NCI-H146 (cell line): ENCODE data around the gene CPNE4.

ENCODE experiments used
- DNase-seq: peaks from one replicate; lab custom pipeline; 2025; lab: John Stamatoyannopoulos, UW

Gene CPNE4

DNA sequence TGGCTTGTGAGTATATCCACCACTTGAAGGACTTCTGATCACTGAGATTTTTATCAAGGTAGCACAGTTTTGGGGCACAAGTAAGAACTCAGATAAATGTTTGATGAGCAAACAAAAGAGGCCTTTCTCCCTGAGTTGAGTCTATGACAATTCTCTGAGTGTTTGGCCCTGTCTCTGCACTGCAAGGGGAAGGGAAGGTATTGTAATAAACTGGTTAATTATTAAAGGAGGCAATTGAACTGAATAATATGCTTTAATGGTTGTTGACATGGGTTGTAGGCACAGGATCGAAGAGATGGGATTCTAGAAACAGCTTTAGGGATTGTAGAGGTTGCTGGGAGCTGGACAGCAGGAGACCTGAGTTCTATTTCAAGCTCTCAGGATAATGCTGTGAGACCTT is 437.0 kb downstream of the CPNE4 start:
- DNase-seq = no peak

DNA sequence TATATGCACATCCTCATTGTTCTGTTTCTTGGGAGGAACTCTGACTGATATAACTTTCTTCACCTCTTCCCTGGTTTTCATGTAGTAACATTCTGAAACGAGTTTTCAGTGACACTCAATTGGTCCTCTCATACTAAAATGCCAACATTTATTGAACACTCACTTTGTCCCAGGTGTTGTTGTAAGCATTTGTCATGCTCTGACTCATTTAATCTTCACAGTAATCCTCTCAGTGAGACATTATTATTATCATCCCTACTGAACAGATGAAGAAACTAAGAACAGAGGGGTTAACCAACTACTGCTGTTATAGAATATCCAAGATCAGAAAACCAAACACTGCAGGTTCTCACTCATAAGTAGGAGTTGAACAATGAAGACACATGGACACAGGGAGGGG is 437.9 kb downstream of the CPNE4 start:
- no peak for DNase-seq

DNA sequence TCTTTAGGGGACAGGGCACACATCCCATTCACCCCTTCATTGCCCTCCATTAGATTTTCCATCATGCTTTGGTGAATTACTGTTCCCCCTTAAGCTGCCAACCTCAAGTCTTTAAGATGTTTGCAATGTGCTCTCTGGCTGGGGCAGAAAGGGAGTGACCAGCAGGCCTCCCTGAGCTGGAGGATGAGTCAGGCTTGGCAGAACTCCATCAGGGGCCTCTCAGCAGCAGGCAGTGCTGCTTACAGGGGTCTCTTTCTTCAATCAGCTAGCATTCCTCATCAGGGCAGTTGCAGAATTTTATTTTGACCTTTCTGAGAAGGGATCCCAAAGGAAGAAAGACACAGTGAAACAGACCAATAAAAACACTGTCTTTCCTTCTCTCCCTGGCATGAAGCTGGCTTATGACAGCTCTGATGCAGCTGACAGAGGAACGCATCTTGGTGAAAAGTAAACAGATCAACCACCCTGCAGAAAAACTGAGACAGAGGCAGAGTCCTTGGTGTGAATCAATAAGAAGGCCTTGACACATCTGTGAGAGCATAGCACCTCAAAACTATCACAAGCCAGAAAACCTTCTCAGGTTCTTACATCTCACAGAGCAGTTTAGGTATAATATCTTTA is 443.3 kb downstream of the CPNE4 start:
- DNase-seq = no peak

DNA sequence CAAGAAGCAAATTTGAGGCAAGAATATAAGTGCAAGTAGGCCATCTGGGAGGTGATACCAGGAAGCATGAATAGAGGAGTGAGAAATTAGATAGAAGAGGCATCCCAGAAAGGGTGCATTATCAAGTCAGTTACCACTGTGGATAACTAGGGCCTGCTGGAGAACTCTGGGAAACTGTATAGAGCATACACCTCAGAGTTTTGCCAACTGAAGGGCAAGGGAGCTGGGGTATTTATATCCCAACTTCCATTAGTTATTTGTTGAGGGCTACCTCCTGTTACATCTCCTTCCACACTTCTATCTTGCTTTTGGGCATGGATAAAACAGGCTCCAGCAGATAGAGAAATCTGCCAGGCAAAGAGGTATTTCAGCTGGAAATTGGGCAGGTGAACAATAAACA is 448.5 kb downstream of the CPNE4 start:
- DNase-seq = no peak

DNA sequence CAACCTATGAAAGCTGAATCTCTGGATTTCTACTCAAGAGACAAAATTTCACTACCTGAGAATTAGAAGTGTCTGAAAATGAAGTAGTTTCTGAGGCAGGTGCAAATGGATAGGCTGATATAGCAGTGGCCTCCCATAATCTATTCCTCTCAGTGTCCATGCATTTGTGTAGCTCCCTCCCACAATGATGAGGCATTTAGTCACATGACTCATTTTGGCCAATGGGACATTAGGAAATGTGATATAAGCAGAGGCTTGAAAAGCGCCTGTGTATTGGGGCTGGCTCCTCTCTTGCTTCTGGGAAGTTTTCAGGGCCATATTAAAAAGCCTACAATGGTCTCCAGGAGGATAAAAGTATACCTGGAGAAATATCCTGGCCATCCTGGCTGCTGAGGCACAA is 452.4 kb downstream of the CPNE4 start:
- DNase-seq = no peak

DNA sequence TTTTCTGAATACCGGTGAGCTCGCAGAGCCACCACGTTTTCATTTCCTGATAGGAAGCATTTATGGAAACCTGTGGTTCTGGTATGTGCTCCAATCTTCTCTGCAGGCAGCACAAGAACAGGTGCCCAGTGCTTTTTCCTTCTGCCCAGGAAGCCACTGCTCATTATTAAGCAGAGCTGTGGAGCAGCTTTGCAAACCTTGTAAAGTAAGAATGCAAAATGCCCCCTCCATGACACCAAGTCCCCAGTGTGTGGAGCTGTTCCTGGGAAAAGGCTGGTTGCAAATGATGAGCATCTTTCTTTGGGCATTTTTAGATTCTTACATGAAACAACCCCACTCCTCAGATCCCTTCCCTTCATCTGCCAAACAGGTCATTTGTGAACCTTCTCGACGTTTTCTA is 466.4 kb downstream of the CPNE4 start:
- DNase-seq = peak; percentile 9

DNA sequence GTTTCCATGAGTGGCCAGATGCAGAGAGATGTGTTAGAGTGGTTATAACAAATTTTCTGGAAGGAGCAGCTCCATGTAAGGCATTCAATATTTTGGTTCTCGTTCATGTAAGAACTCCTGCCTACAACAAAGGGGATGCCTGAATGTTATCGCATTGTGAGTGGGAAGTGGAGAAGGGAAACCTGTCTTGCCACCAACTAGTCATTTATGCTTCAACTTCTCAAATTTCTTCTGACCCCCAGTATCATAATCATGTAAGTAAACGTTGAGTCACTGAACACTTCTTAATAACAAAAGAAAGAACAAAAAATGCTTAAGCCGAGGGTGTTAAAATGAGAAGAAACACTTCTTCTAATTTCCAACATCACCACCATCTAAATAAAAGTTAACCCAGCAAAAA is 470.0 kb downstream of the CPNE4 start:
- DNase-seq = no peak

DNA sequence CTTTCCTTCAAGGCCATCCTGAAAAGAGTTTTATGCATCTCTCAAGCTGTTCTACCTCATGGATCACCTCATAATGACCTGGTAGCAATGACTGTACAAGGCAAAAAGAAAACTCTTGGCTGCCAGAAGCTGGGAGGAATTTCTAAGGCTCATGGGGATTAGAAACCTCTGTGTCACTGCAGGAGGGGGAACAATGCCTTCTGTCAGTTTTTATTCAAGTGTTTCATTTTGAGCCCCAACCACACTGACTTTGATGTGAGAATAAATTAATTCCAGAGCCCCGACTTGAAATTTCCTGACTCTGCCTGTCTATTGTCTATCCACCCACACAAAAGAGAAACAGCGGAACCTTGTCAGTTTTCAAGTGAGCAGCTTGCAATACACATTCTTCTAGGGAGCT is 473.3 kb downstream of the CPNE4 start:
- DNase-seq = no peak

DNA sequence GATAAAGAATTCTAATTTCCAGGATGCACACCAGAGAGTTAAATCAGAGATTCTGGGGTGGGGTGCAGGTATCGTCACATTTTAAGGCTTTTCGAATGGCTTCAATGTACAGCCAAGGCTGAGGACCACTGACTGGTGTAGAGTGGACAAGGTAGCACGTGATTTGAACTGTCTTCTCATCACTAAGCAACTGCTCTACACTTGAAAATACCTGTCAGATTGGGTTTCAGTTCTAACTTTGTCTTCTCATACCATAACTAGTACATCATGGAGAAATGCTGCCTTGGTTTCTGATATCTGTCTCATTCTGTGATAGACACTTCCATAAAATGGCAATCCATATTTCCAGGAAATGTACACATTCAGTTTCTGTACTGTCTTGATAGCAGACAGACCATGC is 474.0 kb downstream of the CPNE4 start:
- DNase-seq = no peak

DNA sequence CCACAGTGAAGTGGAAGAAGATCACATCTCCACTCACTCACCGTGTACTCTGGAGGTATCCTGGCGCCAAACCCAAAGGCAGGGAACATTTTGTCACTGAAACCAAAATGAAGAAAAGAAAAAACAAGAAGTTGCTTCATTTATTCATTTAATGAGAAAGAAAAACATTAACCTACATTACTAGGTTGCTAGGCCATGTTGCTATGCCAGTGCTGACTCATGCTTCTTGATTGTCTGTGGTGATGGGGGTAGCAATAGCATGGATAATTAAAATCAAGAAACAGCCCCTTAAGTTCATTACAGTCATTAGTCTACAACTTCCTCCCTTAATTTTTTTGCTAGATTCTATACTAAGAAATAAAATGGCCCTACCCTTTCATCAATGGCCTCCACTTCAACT is 479.4 kb downstream of the CPNE4 start:
- no peak for DNase-seq

DNA sequence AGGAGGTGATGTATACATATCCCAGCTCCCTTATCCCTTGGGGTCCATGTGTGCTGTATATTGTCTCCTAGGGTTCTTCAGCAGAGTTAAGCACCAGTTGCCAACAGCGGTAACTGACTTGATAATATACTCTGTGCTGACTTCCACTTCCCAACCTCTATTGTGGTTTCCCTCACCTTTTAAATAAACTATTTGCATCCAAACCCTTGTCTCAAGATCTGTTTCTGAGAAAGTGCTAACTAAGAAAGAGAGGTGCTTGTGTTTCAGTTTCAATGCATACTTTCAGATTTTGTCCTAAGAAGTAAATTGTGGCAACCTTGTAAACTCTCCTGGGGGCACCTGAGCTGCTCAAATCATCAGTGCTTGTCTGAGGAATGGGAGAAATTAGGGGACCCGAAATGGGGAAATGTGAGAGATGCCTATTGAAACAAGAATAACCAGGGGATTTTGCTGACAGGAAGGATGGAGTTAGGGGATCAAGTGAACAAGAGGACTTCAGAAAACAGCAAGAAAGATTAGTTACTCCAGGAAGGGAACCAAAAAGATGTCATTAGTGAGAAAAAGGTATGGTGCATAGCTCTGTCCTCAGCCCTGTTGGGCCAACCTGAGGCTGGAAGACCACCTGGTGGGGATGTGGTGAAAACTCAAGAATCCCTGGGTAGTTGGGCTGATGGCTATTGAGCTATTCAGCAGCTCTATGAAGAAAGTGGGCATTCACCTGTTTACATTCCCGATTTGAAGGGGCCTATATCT is 481.1 kb downstream of the CPNE4 start:
- DNase-seq = no peak

DNA sequence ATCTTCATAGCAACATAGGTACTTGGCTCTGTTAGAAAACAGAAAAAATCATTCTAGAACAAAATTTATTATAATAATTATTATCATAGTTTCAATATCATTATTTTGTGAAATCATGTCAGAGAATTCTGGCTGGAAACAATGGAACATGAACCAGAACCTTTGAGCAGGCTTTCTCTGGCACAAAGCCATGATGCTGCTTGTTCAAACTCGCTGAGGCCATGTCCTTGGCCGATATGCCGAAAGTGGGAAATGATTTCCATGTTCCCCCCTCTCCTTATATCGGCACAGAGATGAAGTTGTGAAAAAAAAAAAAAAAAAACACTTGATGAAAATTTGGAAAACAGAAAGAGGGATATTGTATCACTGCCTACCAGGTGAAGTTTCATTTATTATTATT is 483.1 kb downstream of the CPNE4 start:
- no peak for DNase-seq

DNA sequence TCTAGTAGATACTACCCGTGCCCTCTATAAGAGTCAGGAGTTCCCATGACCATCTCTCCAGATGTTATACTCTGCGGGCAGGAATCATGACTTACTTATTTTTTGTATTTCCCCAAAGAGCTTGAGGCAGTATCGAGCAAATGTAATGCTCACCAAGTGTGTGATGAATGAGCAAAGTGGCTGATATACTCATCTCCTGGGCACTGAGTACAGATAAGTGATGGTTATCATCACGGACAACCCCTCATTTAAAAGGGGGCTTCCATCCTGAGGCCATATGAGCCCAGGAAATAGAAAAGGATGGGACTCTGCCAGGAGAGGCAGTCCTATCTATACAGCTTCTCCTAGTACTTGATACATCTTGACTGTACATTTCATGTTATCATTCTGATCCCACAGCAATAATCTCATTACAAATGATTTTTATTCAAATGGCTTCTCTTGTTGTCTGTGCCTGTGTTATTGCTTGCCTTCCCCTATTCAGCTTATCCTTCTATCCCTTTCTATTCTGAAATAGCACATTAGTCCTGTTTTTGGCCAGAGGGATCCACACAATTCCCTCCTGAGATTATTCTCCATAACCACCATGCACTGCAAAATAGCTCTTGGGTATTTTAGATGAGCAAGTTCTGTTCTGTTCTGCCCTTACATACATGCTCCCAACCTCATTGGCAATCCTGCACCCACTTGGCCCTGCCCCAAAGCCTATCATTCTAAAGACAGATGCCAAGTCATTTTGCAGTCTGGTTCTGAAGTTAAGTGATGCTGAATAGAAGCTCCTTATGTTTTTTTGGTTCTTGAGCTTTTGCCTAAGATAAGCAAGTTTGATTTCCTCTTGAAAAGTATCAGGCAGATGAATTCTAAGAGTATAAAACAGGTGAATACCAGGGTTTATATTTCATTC is 484.0 kb downstream of the CPNE4 start:
- no peak for DNase-seq

DNA sequence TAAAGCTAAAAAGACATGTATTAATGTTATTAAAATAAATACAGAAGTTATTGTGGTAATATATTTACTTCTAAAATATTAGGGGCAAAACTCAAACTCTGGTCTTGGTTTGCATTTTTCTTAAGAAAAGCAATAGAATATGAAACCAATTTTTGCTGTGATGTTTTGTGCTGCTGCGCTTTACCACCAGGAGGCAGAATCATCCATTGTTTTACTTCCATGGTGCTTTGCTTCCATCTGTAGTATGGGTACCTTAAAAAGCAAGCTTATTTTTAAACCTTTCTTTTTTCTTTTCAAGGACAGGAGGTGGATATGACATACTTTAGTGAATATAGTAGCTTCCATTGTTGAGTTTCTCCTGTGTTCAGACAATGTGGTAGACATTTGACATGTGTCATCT is 485.5 kb downstream of the CPNE4 start:
- no peak for DNase-seq

DNA sequence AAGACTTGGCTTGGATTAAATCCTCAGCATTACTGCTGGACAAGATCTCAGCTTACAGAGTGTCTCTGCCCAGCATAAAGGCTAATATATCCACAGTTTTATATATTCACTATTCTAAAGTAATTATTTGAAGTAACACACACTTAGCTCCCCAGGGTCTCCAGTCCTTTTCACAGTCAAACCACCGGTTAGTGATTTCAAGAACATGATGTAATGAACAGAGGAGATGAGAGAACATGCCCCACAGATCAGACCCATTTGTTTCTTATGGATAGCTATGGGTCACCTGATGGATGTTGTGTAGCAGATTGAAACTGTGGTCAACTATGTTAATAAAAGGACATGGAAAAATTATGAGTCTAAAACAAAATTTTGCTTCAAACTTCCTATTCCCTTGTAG is 487.2 kb downstream of the CPNE4 start:
- DNase-seq = no peak

DNA sequence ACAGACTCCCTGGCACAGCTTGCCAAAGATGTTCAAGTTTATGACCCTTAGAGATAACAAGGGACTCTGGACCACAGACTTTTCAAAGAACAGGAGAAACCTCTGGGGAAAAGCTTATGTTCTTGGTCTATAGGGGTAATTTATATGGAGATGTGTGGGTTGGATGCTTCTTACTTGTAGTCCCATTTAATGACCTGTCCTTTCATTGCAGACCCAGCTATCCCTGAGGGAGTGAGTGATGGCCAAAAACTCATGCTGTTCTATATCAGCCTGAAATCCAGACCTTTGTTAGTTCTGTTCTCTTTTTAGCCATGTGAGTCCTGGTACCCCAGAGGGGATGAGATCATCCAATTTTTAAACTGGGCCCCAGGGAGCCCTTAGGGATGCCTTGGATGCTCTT is 488.4 kb downstream of the CPNE4 start:
- no peak for DNase-seq

DNA sequence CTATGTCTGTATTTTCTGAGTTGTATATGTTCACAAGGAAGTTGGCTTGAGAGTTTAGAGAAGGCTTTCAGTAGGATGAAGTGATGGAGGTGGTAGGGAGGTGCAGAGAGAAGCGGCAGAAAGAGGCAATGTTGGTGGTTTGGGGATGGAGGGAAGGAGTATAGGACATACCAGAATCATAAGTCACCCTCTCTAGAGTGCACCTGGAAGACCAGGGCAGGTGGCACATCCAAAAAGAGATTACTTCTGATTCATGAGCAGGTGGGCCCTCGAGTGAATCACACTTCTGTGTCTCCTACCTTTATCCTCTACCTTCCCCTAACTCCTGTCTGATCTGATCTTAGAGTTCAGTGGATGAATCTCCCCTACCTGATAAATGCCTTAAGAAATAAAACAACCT is 490.3 kb downstream of the CPNE4 start:
- DNase-seq = no peak

DNA sequence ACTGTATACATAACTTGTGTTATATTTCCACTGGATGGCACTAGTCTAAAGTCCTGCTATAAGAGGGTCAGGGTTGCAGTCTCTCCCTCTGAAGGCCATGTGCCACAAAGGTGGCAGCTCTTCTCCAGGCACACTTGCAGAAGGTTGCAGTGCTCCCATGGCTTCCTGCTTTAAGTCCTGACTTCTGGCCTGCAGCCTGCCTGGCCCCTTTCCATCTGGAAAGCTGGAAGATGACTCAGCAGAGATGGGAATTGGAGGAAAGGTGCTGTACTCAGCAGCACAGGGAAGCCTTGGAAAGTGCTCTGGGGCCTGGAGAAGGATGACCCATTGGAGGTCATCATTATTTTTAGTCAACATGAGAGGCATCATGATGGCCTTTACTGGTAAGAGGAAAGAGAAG is 491.1 kb downstream of the CPNE4 start:
- no peak for DNase-seq

DNA sequence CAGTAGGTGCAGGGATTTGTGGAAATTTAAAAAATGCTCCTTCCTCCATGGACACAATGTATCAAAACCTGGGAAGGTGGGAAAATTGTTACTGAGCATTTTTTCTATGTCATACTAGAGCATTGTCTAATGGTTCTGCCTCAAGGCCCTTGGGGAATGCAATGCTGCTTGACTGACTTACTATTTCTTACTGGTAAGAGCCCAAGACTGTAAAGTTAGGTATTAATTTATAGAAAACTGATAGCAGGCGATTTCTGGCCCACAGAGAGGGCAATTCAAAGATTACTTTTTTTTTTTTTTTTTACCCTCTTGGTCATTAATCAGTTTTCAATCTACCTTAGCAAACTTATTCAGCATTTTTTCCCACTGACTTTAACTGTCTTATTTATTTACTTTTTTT is 493.5 kb downstream of the CPNE4 start:
- DNase-seq = no peak

DNA sequence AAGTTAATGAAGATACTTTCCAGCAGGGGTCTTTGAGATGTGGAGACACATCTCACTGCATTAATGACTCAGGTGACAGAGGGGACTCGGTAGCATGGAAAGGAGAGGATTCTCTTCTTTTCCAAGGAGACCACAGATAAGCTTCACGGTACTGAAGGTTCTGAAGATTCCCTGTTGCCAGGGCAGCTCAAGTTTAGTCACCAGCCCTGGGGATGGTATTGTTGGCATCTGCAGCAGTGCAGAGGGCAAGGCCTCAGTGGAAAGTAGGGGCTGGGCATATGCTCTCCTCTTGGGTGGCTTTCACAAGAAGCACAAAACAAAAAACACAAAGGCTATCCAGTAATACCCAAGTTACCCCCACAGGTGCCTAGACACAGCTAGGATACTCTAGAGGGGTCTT is 494.0 kb downstream of the CPNE4 start:
- DNase-seq = no peak

DNA sequence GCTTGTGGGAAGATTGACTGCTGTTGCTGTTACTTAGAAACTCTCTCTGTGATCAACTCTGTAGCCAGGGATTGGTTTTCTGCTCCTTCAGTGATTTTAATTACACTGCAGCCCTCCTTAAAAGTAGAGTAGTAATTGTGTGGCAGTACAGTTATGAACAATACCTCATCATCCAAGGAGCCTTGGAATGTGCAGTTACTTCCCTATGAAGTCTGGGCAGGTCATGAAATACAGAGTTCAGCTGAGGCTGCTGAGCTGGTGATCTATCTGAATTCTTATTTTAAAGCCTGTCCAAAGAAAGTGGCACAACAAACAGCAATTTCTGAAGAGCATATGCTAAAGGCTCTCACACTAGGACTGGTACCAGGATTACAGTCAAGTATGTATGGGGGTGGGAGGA is 494.7 kb downstream of the CPNE4 start:
- no peak for DNase-seq

DNA sequence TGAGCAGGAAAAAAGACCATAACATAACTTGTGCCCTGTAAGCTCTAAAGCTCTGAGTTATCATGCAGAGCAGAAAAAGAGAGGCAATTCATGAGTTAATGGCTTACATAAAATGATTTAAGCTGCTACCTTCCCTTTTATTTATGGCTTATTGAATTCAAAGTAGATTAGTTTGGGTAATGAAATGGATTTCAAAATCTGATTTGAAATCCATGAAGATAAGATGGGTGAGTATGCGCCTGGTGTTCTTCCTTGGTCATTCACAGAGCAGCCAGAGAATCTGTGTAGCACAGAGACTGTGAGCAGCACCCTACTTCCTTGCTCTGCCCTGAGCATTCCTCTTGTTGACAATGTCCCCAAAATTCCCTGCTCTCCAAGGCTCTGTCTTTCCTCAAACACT is 495.8 kb downstream of the CPNE4 start:
- no peak for DNase-seq

DNA sequence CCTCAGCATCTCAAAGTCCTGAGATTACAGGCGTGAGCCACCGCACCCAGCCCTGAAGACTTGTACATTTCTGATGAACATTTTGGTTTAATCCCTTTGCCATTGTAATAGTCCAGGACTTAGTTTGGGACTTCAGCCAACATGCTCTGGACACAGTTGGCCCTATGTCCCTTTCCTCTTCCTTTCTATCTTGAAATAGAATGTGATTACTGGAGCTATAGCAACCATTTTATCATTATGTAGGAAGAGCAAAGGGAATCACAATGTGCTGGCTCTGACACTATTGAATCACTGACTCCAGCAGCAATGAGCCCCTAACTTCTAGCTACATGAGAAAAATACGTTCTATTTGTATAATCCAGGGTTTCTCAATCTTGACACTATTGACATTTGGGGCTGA is 497.3 kb downstream of the CPNE4 start:
- no peak for DNase-seq
